ES-I3 (cell line): ENCODE results near the gene GHRHR.

ENCODE experiments used
- H3K36me3 ChIP-seq: 2 replicates; pipeline ENCODE4 v1.6.1; 2013; ENCODE audit warnings: mild to moderate bottlenecking, low read length, control low read depth, moderate library complexity; ENCODE audit not compliant: insufficient read depth
- H3K4me1 ChIP-seq: 2 replicates; pipeline ENCODE4 v1.6.1; 2013; ENCODE audit warnings: mild to moderate bottlenecking, control low read depth, low read length; ENCODE audit not compliant: insufficient read depth
- H3K9ac ChIP-seq: 2 replicates; pipeline ENCODE4 v1.6.1; 2013; ENCODE audit warnings: low read depth, mild to moderate bottlenecking, low read length, moderate library complexity
- H3K9me3 ChIP-seq: 2 replicates; pipeline ENCODE4 v1.6.1; 2013; ENCODE audit warnings: mild to moderate bottlenecking, low read length, moderate library complexity; ENCODE audit not compliant: control insufficient read depth, insufficient read depth

The GHRHR gene

GRCh38 chr7:30934225-30934624 is 29.5 kb upstream of the GHRHR start:
- H3K9ac ChIP-seq = no peak overlapping the region
- no peaks in the 10 kb centered on the region for H3K4me1 ChIP-seq
- no peaks in the 10 kb centered on the region for H3K9me3 ChIP-seq
- H3K36me3 ChIP-seq = no peaks in the 10 kb centered on the region

GRCh38 chr7:30934732-30935568 is 28.8 kb upstream of the GHRHR start:
- Histone ChIP-seq H3K9me3 (no peaks in the 10 kb centered on the region), H3K4me1 (no peaks in the 10 kb centered on the region), H3K9ac (no peak overlapping the region), H3K36me3 (no peaks in the 10 kb centered on the region)

GRCh38 chr7:30935569-30935877 is 28.2 kb upstream of the GHRHR start:
- Histone ChIP-seq H3K9ac (no peak overlapping the region), H3K36me3 (no peaks in the 10 kb centered on the region), H3K9me3 (no peaks in the 10 kb centered on the region), H3K4me1 (no peaks in the 10 kb centered on the region)

GRCh38 chr7:30936650-30937245 is 27.0 kb upstream of the GHRHR start:
- Histone ChIP-seq H3K4me1 (no peaks in the 10 kb centered on the region), H3K9me3 (no peaks in the 10 kb centered on the region), H3K36me3 (no peaks in the 10 kb centered on the region), H3K9ac (no peak overlapping the region)

GRCh38 chr7:30937416-30937815 is 26.3 kb upstream of the GHRHR start:
- Histone ChIP-seq H3K9ac (no peak overlapping the region), H3K36me3 (no peaks in the 10 kb centered on the region), H3K9me3 (no peaks in the 10 kb centered on the region), H3K4me1 (no peaks in the 10 kb centered on the region)

- H3K9me3 ChIP-seq = no peaks in the 10 kb centered on the region
- H3K9ac ChIP-seq = peak overlapping the region; percentile 35; the same call in 1 of the 2 replicates
- no peaks in the 10 kb centered on the region for H3K36me3 ChIP-seq
- no peaks in the 10 kb centered on the region for H3K4me1 ChIP-seq
Measured at GRCh38 chr7:30938435-30939316, 25.1 kb upstream of the GHRHR start.

GRCh38 chr7:30941582-30942323 is 22.0 kb upstream of the GHRHR start:
- H3K36me3 ChIP-seq = no peaks in the 10 kb centered on the region
- H3K9ac ChIP-seq = no peak overlapping the region
- no peaks in the 10 kb centered on the region for H3K4me1 ChIP-seq
- no peaks in the 10 kb centered on the region; the same call in 1 of the 2 replicates for H3K9me3 ChIP-seq

- no peaks in the 10 kb centered on the region for H3K36me3 ChIP-seq
- H3K9ac ChIP-seq = no peak overlapping the region
- H3K4me1 ChIP-seq = no peaks in the 10 kb centered on the region
- H3K9me3 ChIP-seq = no peaks in the 10 kb centered on the region; the same call in 1 of the 2 replicates
Measured at GRCh38 chr7:30950197-30950596, 13.6 kb upstream of the GHRHR start.

GRCh38 chr7:30954914-30955313 is 8.8 kb upstream of the GHRHR start:
- H3K36me3 ChIP-seq = no peaks in the 10 kb centered on the region

GRCh38 chr7:30956704-30957103 is 7.0 kb upstream of the GHRHR start:
- no peak overlapping the region for H3K9ac ChIP-seq
- H3K4me1 ChIP-seq = no peaks in the 10 kb centered on the region
- H3K36me3 ChIP-seq = no peaks in the 10 kb centered on the region
- peaks cover 3% of the 10 kb centered on the region; the same call in 1 of the 2 replicates for H3K9me3 ChIP-seq

More at GRCh38 chr7:30954914-30955313, 8.8 kb upstream of the GHRHR start:
- Histone ChIP-seq H3K9me3 (peaks cover 3% of the 10 kb centered on the region; the same call in 1 of the 2 replicates), H3K4me1 (no peaks in the 10 kb centered on the region), H3K9ac (no peak overlapping the region)

- no peaks in the 10 kb centered on the region for H3K9me3 ChIP-seq
- H3K36me3 ChIP-seq = no peaks in the 10 kb centered on the region
- H3K9ac ChIP-seq = no peak overlapping the region
- H3K4me1 ChIP-seq = no peaks in the 10 kb centered on the region
Measured at GRCh38 chr7:30965372-30965771, 1.6 kb downstream of the GHRHR start.

- Histone ChIP-seq H3K36me3 (no peaks in the 10 kb centered on the region), H3K9me3 (no peaks in the 10 kb centered on the region), H3K9ac (no peak overlapping the region), H3K4me1 (no peaks in the 10 kb centered on the region)
Measured at GRCh38 chr7:30965883-30966282, 2.1 kb downstream of the GHRHR start.

- Histone ChIP-seq H3K9me3 (no peaks in the 10 kb centered on the region), H3K9ac (no peak overlapping the region), H3K36me3 (no peaks in the 10 kb centered on the region), H3K4me1 (no peaks in the 10 kb centered on the region)
Measured at GRCh38 chr7:30968294-30968693, 4.5 kb downstream of the GHRHR start.
